Gastroesophageal sphincter (tissue), 3 donors: ENCODE measurements around the gene CNTN5.

Source experiments
- CTCF ChIP-seq, 4 experiments: fragments of 200-600 bp in 2 of 4; fragments of 450-650 bp in 2 of 4; sonication (generic) in 1 of 4; IDR thresholded peaks; one replicate each; pipeline ENCODE4 v1.5.1; 2017 to 2019; ENCODE audit warnings: antibody characterized with exemption in 4 of 4, mild to moderate bottlenecking in 2 of 4, moderate library complexity in 2 of 4
- POLR2A ChIP-seq, 2 donors: fragments of 450-650 bp; IDR thresholded peaks; one replicate each; pipeline ENCODE4 v1.6.1; 2017; ENCODE audit warnings: antibody characterized with exemption in 2 of 2, mild to moderate bottlenecking in 2 of 2, moderate library complexity in 1 of 2
- POLR2AphosphoS5 ChIP-seq: sonication (generic); formaldehyde crosslinking; IDR thresholded peaks from one replicate; pipeline ENCODE4 v1.6.1; 2017; ENCODE audit warnings: antibody characterized with exemption

- TF ChIP-seq POLR2A (IDR thresholded peaks at IDR 0.05) = no peak
- TF ChIP-seq POLR2AphosphoS5 = no peak
- no peak for TF ChIP-seq CTCF (IDR thresholded peaks at IDR 0.05)
Measured at GRCh38 chr11:100098560-100098959, 1077.8 kb downstream of the CNTN5 start.
